GM12878 (cell line): ENCODE data around the gene ADAMTS4. TPM values are rescaled to one million over a fixed set of nuclear protein-coding genes. Genes with fewer than 3 reads are reported as not detected.

Source experiments
- ATAC-seq: fragments of 200-7000 bp; cut with Tn5 transposase; 3 replicates; pipeline ENCODE4 v1.9.1; 2020; ENCODE audit warnings: mild to moderate bottlenecking, moderate library complexity
- BruUV-seq: library from RNA; stranded (reverse); fragments of 400-500 nt; replicated peaks from 2 replicates; lab custom pipeline; 2021; lab: Mats Ljungman, UMichigan
- CTCF ChIA-PET: fragments of 300-600 bp; sonication (Branson Sonifier 250); formaldehyde crosslinking; extraction: SDS; loops from one replicate; lab custom pipeline; 2021; ENCODE audit warnings: inconsistent platforms; lab: Yijun Ruan, JAX
- POLR2A ChIA-PET: fragments of 350-600 bp; formaldehyde crosslinking; extraction: SDS; loops from one replicate; lab custom pipeline; 2021; ENCODE audit warnings: inconsistent platforms; lab: Charles Lee
- RAD21 ChIA-PET: fragments of 300-600 bp; sonication (Branson Sonifier 250); formaldehyde crosslinking; loops from one replicate; lab custom pipeline; 2023; ENCODE audit warnings: antibody characterized with exemption; ENCODE audit not compliant: unreplicated experiment; lab: Charles Lee
- SMC1A ChIA-PET: fragments of 300-600 bp; sonication (Branson Sonifier 250); formaldehyde crosslinking; loops from one replicate; lab custom pipeline; 2023; ENCODE audit not compliant: unreplicated experiment, uncharacterized antibody; lab: Charles Lee
- DNase-seq: peaks from one replicate; pipeline ENCODE4 v3.0.0-alpha.2; 2011; ENCODE audit warnings: low read depth, low spot score
- FAIRE-seq: peaks from 3 replicates; lab custom pipeline; 2011; peaks lifted over from hg19 to GRCh38; lab: Jason Lieb, UNC
- H2AFZ ChIP-seq: 2 replicates; pipeline ENCODE4 v1.6.0; 2011; ENCODE audit warnings: low read depth, low read length, control low read depth; ENCODE audit not compliant: control insufficient read depth
- H3K27ac ChIP-seq: 2 replicates; pipeline ENCODE4 v1.5.1; 2011; ENCODE audit warnings: control low read depth; ENCODE audit not compliant: control insufficient read depth, insufficient read depth
- H3K27me3 ChIP-seq, 2 experiments: replicated peaks in 1 of 2; 2 replicates each; pipeline versions ENCODE4 v1.6.0 to v1.6.1; 2011; ENCODE audit warnings: low read length in 1 of 2; ENCODE audit not compliant: control insufficient read depth in 2 of 2, insufficient read depth in 2 of 2
- H3K36me3 ChIP-seq, 2 experiments: 2 replicates each; pipeline ENCODE4 v1.5.1; 2011; ENCODE audit warnings: low read length in 1 of 2; ENCODE audit not compliant: control insufficient read depth in 2 of 2, insufficient read depth in 2 of 2
- H3K4me1 ChIP-seq: 2 replicates; pipeline ENCODE4 v1.6.1; 2011; ENCODE audit warnings: mild to moderate bottlenecking, low read length, moderate library complexity, mixed read lengths; ENCODE audit not compliant: control insufficient read depth, insufficient read depth
- H3K4me2 ChIP-seq: 2 replicates; pipeline ENCODE4 v1.6.0; 2011; ENCODE audit warnings: control low read depth; ENCODE audit not compliant: control insufficient read depth, insufficient read depth
- H3K4me3 ChIP-seq: fragments of 200-600 bp; sonication (generic); 2 replicates; pipeline ENCODE4 v1.5.1; 2016
- H3K79me2 ChIP-seq: 2 replicates; pipeline ENCODE4 v1.6.0; 2011; ENCODE audit warnings: low read length; ENCODE audit not compliant: control insufficient read depth, insufficient read depth
- H3K9ac ChIP-seq: 2 replicates; pipeline ENCODE4 v1.8.0; 2011; ENCODE audit warnings: low read length, control low read depth, mixed read lengths; ENCODE audit not compliant: control insufficient read depth, insufficient read depth
- H3K9me3 ChIP-seq: replicated peaks from 3 replicates; pipeline ENCODE4 v1.5.1; 2011; ENCODE audit warnings: mild to moderate bottlenecking, low read length; ENCODE audit not compliant: control insufficient read depth, insufficient read depth
- H4K20me1 ChIP-seq: 2 replicates; pipeline ENCODE4 v1.6.0; 2011; ENCODE audit not compliant: control insufficient read depth, insufficient read depth
- ATF2 ChIP-seq: IDR thresholded peaks from 2 replicates; pipeline ENCODE4 v1.6.1; 2012; ENCODE audit warnings: low read length, inconsistent platforms
- ATF3 ChIP-seq: IDR thresholded peaks from 2 replicates; pipeline ENCODE4 v1.6.1; 2011; ENCODE audit warnings: low read depth, mild to moderate bottlenecking, low read length, moderate library complexity, borderline replicate concordance; ENCODE audit errors: extremely low read depth
- BMI1 ChIP-seq: fragments of 450-650 bp; IDR thresholded peaks from 2 replicates; pipeline ENCODE4 v1.6.1; 2016; ENCODE audit warnings: mild to moderate bottlenecking, moderate library complexity, borderline replicate concordance
- CBFB ChIP-seq: IDR thresholded peaks from 2 replicates; pipeline ENCODE4 v1.6.1; 2016; ENCODE audit warnings: antibody characterized with exemption, low read depth
- CHD1 ChIP-seq: IDR thresholded peaks from 2 replicates; pipeline ENCODE4 v1.6.1; 2012; ENCODE audit warnings: low read depth, low read length, improper control_type of control experiment
- CREB1 ChIP-seq: IDR thresholded peaks from 2 replicates; pipeline ENCODE4 v1.6.1; 2012; ENCODE audit warnings: low read depth, mild to moderate bottlenecking, inconsistent platforms
- IRF5 ChIP-seq: fragments of 450-650 bp; IDR thresholded peaks from 2 replicates; pipeline ENCODE4 v1.6.1; 2017; ENCODE audit warnings: borderline replicate concordance
- LARP7 ChIP-seq: fragments of 450-650 bp; IDR thresholded peaks from 2 replicates; pipeline ENCODE4 v1.6.1; 2017; ENCODE audit warnings: mild to moderate bottlenecking
- PAX8 ChIP-seq: fragments of 450-650 bp; IDR thresholded peaks from 2 replicates; pipeline ENCODE4 v1.6.1; 2017; ENCODE audit warnings: mild to moderate bottlenecking, moderate library complexity
- RFX5 ChIP-seq: IDR thresholded peaks from 2 replicates; pipeline ENCODE4 v1.6.1; 2011; ENCODE audit warnings: low read depth, low read length, improper control_type of control experiment
- STAT3 ChIP-seq: IDR thresholded peaks from 2 replicates; pipeline ENCODE4 v1.6.1; 2011; ENCODE audit warnings: low read depth, low read length, improper control_type of control experiment
- USF1 ChIP-seq: IDR thresholded peaks from 2 replicates; pipeline ENCODE4 v1.6.1; 2011; ENCODE audit warnings: borderline replicate concordance, low read depth, mild to moderate bottlenecking, moderate library complexity, mixed read lengths, low read length; ENCODE audit not compliant: insufficient read depth; ENCODE audit errors: extremely low read length
- WGBS: methylation state at CpG from one replicate; pipeline ENCODE4 v1.1.6; 2016; ENCODE audit warnings: low lambda C conversion rate; ENCODE audit not compliant: insufficient replicate concordance, insufficient coverage; ENCODE audit errors: missing lambda C conversion rate; 5-methylcytosine and 5-hydroxymethylcytosine counted together
- in situ Hi-C: fragments of 300-500 bp; cut with MboI; formaldehyde crosslinking; loops from 9 replicates; pipeline ENCODE4 v1.14.3; 2018; ENCODE audit warnings: mixed read lengths
- intact Hi-C: fragments of 100-400 bp; cut with micrococcal nuclease; formaldehyde crosslinking; loops from one replicate; pipeline ENCODE4 v1.14.2; 2022; ENCODE audit not compliant: unreplicated experiment
- polyA plus RNA-seq, 11 experiments: library from polyadenylated mRNA; depleted of rRNA in 4 of 11; unstranded in 6 of 11; stranded (reverse) in 5 of 11; fragments of >200 nt; fragmentation: Nextera tagmentation in 4 of 11; fragmentation: Illumina TruSeq in 1 of 11; extraction: Ambion mirVana in 4 of 11; extraction: Trizol in 1 of 11; gene quantifications; 1 replicate in 1 of 11; 2 replicates in 10 of 11; pipeline versions ENCODE4 v1.2.1 to v1.2.3, GENCODE V29; 2011 to 2016; ENCODE audit warnings: inconsistent platforms in 2 of 11, missing spikeins in 2 of 11, low read depth in 1 of 11
- total RNA-seq, 4 experiments: library from RNA; depleted of rRNA in 3 of 4; stranded (reverse); fragments of >200 nt in 3 of 4; fragmentation: Illumina TruSeq in 1 of 4; extraction: Trizol in 1 of 4; gene quantifications; 2 replicates each; pipeline versions ENCODE4 v1.2.1 to v1.2.3, GENCODE V29; 2013 to 2021

ADAMTS4 gene
- total and polyA plus RNA-seq, 10 of the 15 experiments (the other 5 are each of a cell fraction or from before 2014, with no cell fraction given) = 0.01 to 0.13 (median 0.05) TPM; not detected in 2

- no peak for FAIRE-seq
- BruUV-seq = no TSS peak
- POLR2A ChIA-PET = interaction anchor here (1.0 kb wide), 1 partner anchor 40 kb away, joined by 3 read pairs; no protein-coding TSS in a partner anchor
- no peak for ATAC-seq
- no peak overlapping the region for H2AFZ ChIP-seq
- no peak for TF ChIP-seq CHD1
- no peak for TF ChIP-seq ATF2
- H3K4me1 ChIP-seq = no peaks in the 10 kb centered on the region
- no peaks in the 10 kb centered on the region for H3K79me2 ChIP-seq
- H3K27ac ChIP-seq = no peak overlapping the region
- CTCF ChIA-PET = interaction anchor here (0.8 to 2.9 kb wide), 4 partner anchors 9 to 146 kb away, joined by 3 to 10 read pairs (median 6); partner anchors contain the start of gene TOMM40L
- intact Hi-C loops = no loop called here
- no peak overlapping the region for H3K4me2 ChIP-seq
- H3K9ac ChIP-seq = no peak overlapping the region
- H3K9me3 ChIP-seq = no peaks in the 10 kb centered on the region
- no peak overlapping the region for H3K4me3 ChIP-seq
- no peak for DNase-seq
- no peaks in the 10 kb centered on the region for H3K36me3 ChIP-seq
- SMC1A ChIA-PET = interaction anchor here (0.6 to 1.8 kb wide), 8 partner anchors 9 to 923 kb away, joined by 3 to 7 read pairs (median 3); partner anchors contain the start of gene TOMM40L
- H4K20me1 ChIP-seq = no peaks in the 10 kb centered on the region
- 66% methylated on average over 5 of the region's 5 CpGs for WGBS
- no peaks in the 10 kb centered on the region for H3K27me3 ChIP-seq
- RAD21 ChIA-PET = interaction anchor here (1.0 kb wide), 1 partner anchor 138 kb away, joined by 3 read pairs; no protein-coding TSS in a partner anchor
- in situ Hi-C loops = no loop called here
Observed at GRCh38 chr1:161235957-161236775, 37.3 kb upstream of the ADAMTS4 start.

- Histone ChIP-seq H3K79me2 (no peaks in the 10 kb centered on the region), H3K4me1 (no peaks in the 10 kb centered on the region), H2AFZ (no peak overlapping the region), H3K4me3 (no peak overlapping the region), H3K4me2 (no peak overlapping the region), H3K9ac (no peak overlapping the region), H4K20me1 (no peaks in the 10 kb centered on the region), H3K27me3 (no peaks in the 10 kb centered on the region), H3K27ac (no peak overlapping the region), H3K9me3 (no peaks in the 10 kb centered on the region), H3K36me3 (peaks cover 3 to 4% of the 10 kb centered on the region in 2 experiments; a peak in 2 of 4 replicates)
- SMC1A ChIA-PET = no interaction called here
- CTCF ChIA-PET = interaction anchor here (1.2 to 4.3 kb wide), 3 partner anchors 58 to 149 kb away, joined by 4 to 37 read pairs (median 11); no protein-coding TSS in a partner anchor
- ATAC-seq (no peak), FAIRE-seq (no peak), DNase-seq (no peak)
- RAD21 ChIA-PET = no interaction called here
- no TSS peak for BruUV-seq
- POLR2A ChIA-PET = no interaction called here
- WGBS = 82% methylated on average over 9 of the region's 9 CpGs
- in situ Hi-C loops = no loop called here
- intact Hi-C loops = no loop called here
- TF ChIP-seq CBFB (no peak), IRF5 (no peak), USF1 (no peak), STAT3 (no peak), BMI1 (no peak), PAX8 (no peak), ATF3 (no peak), LARP7 (no peak), CREB1 (no peak), RFX5 (no peak)
Observed at GRCh38 chr1:161233102-161233501, 34.2 kb upstream of the ADAMTS4 start.
